Cerebellar nuclear complex (tissue), 1 donor: ENCODE data around the gene PSMB1.

Source experiments
- DNase-seq, 2 experiments: peaks; one replicate each; lab custom pipeline; 2025; lab: John Stamatoyannopoulos, UW

Gene PSMB1

GRCh38 chr6:170552765-170553533 lies at the start of gene PSMB1:
Gene PSMB1, minus strand, starts transcription at chr6:170553307. Its CDS starts 65 bp downstream, at chr6:170553242.
- DNase-seq = peak; percentile 48 to 93

GRCh38 chr6:170597278-170597677 lies 44.2 kb upstream of the PSMB1 start:
- DNase-seq = no peak

- DNase-seq = no peak
Observed at GRCh38 chr6:170596426-170596825, 43.3 kb upstream of the PSMB1 start.

- DNase-seq = no peak
Observed at GRCh38 chr6:170590725-170591124, 37.6 kb upstream of the PSMB1 start.

- DNase-seq = no peak
Observed at GRCh38 chr6:170584954-170585498, 31.9 kb upstream of the PSMB1 start.

DNA sequence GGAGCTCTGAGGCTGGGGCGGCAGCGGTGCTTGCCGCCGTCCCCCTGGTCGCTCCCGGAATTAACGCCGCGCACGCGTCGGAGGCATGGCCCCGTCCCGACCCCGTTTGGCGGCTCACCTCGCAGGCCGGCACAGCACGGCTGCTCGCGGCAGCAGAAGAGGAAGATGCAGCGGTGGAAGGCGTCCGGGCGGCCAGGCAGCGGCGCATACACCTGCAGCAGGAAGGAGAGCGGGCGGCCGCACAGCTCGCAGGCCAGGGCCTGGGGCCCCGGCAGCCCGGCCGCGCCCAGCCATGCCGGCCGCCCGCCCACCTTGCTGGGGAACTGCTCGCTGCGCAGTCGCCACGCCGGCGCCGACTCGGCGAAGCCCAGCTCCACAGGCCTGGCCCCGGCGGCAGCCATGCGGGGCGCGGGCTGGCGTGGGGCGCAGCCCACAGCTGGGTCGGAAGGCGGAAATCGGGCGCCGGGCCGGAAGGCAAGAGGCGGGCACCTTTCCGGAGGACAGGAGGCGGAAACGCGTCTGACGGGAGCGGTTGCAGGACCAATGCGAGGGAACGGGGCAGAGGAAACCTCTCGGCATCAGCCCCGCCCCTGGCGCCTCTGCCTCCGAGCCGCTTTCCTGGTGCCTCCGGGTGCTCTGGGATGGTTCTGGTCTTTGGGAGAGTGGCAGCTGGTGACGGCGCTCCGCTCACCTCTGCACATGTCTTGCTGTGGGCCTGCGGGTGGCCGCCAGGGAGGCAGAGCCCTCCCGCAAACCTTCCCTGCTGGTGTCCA lies 31.3 kb upstream of the PSMB1 start, which contains the start of gene PDCD2:
PDCD2 (minus strand) TSS at position 457 of the 773 bp plus-strand sequence; CDS start at position 401, 56 bp downstream.
- DNase-seq = peak; percentile 51 to 61

- no peak for DNase-seq
Observed at GRCh38 chr6:170583756-170584180, 30.7 kb upstream of the PSMB1 start.

DNA sequence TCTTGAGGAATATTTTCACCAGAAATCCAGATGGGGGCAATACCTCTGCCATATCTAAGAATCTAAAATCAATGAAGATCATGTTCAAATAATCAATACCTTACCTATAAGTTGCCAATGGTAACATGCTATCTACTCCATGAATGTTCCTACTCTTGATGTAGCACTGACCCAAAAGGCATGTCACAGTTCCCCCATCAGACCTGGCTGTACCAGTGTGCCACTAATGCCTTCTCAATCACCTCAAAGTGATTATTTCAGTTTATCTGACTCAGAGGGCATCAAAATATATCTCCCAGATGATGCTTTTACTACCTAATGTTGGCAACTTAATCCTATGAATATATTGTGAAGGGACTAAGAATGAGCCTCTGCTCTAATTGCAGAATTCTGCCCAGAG lies 25.8 kb upstream of the PSMB1 start:
- DNase-seq = no peak

- no peak for DNase-seq
Observed at GRCh38 chr6:170575250-170575649, 22.1 kb upstream of the PSMB1 start.

DNA sequence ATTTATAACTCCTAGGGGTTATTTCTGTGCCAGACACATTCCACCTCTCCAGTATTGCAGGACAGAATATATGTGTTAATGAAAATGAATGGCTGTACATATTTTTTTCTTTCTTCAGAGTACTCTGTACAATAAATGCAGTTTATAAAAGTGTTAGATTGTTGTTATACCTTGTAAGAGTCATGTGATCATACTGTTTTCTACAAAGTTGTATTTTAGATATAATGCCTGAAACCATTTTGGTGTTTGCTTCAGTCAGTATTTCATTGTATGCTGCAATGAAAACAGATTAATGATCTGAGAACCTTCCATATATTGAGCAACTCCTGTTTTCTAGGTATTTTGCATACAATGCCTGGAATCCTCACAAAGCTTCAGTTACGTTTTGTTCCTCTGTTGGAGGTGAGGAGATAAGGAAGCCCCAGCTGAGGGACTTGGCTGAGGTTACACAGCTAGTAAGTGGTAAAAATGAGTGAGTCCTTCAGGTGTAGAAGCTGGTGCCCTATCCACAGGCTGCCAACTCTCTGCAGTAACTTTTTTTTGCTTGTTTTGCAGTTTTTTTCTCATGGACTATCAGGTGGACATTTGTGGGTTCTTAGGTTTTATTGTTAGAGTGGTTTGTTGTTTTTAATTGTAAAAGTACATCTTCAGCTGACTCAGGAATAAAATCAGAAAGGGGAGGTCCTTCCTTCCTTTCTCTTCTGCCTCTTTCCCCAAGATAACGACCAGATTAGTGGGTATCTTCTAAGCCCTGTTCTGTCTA lies 19.8 kb upstream of the PSMB1 start:
- no peak for DNase-seq

DNA sequence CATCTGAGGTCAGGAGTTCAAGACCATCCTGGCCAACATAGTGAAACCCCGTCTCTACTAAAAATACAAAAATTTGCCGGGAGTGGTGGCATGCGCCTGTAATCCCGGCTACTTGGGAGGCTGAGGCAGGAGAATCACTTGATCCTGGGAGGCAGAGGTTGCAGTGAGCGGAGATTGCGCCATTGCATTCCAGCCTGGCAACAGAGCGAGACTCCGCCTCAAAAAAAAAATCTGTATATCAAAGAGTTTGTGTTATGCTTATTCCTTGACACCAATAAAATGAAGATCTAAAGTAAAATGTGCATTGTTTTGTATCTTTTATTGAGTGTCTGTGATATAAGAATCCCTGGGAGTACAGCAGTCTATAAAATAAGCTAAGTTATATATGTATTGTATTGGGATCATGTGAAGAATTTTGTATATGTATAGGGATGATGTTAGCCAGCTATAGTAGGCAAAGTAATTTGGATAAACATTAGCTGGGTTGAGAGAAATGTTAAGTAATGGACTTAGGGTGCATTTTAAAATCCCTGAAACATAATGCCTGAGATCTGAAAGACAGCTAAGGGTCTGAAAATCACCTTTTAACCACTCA lies 11.9 kb upstream of the PSMB1 start:
- no peak for DNase-seq

DNA sequence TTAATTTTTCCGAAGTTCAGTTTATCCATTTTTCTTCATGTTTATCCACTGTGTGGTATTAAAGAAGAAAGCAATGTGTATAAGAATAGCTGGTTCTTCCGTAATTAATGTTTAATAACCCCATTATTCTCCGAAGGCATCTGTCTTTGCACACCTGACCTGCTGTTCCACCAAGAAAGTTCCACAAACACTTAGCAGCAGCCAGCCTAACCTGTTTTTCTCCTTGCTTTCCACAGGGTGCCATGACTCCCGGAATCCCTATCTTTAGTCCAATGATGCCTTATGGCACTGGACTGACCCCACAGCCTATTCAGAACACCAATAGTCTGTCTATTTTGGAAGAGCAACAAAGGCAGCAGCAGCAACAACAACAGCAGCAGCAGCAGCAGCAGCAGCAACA lies 8.4 kb upstream of the PSMB1 start:
- no peak for DNase-seq

DNA sequence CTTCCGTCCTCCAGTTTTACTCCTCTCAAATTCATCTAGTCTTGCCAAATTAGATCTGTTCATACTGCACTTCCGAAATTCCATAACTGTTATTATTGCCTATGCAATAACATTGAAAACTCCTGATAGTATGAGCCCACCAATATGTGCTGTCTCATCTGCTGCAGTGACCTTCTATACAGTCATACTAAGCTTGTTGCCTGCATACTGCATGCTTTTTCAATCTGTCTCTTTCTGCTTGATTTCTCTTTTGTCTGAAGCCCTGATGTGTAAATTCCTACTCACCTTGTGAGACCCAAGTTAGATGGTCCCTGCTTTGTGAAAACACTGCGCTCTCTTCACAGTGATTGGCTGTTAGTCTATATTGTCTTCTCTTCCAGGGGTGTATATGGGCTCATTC lies 2.2 kb upstream of the PSMB1 start:
- no peak for DNase-seq

GRCh38 chr6:170554796-170555137 lies 1.7 kb upstream of the PSMB1 start:
- no peak for DNase-seq

- DNase-seq = peak; percentile 81 to 95
Observed at GRCh38 chr6:170554013-170554795, 1.1 kb upstream of the PSMB1 start, which contains the start of gene TBP. Gene TBP, plus strand, starts transcription at chr6:170554369. Its CDS starts 2,661 bp downstream, at chr6:170557030.

DNA sequence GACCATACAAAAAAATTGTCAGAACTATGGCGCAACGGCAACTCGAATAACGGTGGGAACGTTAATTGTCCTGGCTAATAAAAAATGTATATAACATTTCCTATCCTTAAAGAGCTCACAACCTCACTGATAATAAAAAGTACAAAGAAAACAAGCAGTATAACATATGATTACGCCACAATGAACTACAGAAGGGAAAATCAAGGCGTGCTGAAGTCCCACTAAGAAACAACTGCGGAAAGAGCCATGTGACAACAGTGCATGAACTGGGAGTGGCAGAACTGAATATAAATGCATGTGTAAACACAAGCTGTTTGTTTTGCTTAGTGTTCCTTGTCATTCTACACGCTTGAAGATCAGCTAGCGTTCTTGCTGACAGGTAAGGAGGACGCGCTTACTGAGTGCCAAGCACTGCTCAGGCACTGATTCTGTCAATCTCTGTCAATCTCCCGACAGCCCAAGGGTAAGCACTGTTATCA lies 466 bp upstream of the PSMB1 start:
- DNase-seq = peak in 1 of 2 experiments; percentile 64

GRCh38 chr6:170545405-170545804 lies 7.7 kb downstream of the PSMB1 start:
- no peak for DNase-seq

DNA sequence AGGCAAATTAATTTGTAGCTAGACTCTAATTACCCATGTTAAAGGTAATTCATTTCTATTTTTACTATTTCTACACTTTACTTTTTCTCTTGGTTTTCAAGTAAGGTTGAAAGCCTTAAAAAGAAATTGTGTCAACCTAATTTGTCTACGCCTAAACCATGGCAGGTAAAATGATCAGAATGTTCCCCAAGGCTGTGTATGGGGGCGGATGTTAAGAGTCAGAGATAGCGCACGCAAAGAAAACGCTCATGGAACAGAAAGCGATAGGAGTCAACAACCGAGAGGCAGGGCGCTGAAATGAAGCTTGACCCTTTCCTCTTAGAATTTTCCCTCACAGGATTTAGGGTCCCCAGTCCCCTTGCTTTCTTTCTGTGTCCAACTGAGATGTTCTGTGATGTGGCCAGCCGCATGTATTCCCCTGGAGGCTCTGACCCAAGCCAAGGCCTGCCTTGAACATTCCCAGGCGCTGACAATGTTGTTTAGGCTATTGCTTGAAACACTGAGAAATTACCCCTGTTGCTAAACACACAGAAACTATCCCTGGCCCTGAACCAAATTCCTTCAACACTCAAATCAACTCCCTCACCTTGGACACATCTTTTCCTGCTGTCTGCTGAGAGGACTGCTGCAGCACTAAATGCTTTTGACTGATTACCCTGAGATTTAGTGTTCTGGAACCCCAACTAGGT lies 10.9 kb downstream of the PSMB1 start:
- DNase-seq = no peak

DNA sequence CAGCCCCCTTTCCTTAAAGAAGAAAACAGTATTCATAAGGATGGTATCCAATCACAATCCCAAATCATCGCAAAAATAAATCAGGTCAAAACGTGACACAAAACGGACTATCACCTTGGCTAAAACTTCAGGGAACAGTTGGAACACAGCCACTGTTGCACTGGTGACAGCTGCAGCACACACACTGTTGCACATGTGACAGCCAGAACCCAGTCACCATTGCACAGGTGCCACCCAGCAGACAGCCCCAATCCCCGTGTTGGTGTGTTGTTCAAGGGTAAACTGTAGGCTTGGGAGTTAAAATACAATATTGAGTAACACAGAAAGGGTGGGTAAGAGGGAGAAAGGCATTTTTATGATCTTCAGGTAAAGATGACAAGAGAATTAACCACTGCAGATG lies 15.8 kb downstream of the PSMB1 start:
- no peak for DNase-seq

- DNase-seq = no peak
Observed at GRCh38 chr6:170536671-170537070, 16.4 kb downstream of the PSMB1 start.
